HG03135 (cell line): ENCODE results near the gene DNAJC7.

ENCODE experiments used
- ATAC-seq: cut with Tn5 transposase; IDR thresholded peaks from one replicate; pipeline ENCODE4 v1.9.1; 2021; ENCODE audit warnings: mild to moderate bottlenecking, moderate library complexity; ENCODE audit not compliant: unreplicated experiment

The DNAJC7 gene

GRCh38 chr17:41976142-41976768, 41.0 kb downstream of the DNAJC7 start:
- ATAC-seq, result no peak

- no peak for ATAC-seq
Measured at GRCh38 chr17:41975099-41976083, 41.8 kb downstream of the DNAJC7 start.

- ATAC-seq, result no peak
Measured at GRCh38 chr17:41974658-41975057, 42.6 kb downstream of the DNAJC7 start.

- ATAC-seq, result no peak
Measured at GRCh38 chr17:41974031-41974430, 43.2 kb downstream of the DNAJC7 start.

GRCh38 chr17:41973408-41973811, 43.8 kb downstream of the DNAJC7 start:
- no peak for ATAC-seq

- no peak for ATAC-seq
Measured at GRCh38 chr17:41972571-41973407, 44.5 kb downstream of the DNAJC7 start.

- ATAC-seq, result no peak
Measured at GRCh38 chr17:41971721-41972523, 45.3 kb downstream of the DNAJC7 start.

- no peak for ATAC-seq
Measured at GRCh38 chr17:41970901-41971331, 46.3 kb downstream of the DNAJC7 start.

GRCh38 chr17:41968676-41969075, 48.6 kb downstream of the DNAJC7 start:
- no peak for ATAC-seq

GRCh38 chr17:41967921-41968578, 49.2 kb downstream of the DNAJC7 start:
- ATAC-seq, result no peak

- peak; percentile 13 for ATAC-seq
Measured at GRCh38 chr17:41967141-41967920, 49.9 kb downstream of the DNAJC7 start.

- peak; percentile 64 for ATAC-seq
Measured at GRCh38 chr17:41966463-41967140, 50.6 kb downstream of the DNAJC7 start, which contains the start of gene CNP. TSS of gene CNP (plus strand) at chr17:41966795. CDS start at chr17:41966885, 90 bp downstream.

GRCh38 chr17:41965694-41966462, 51.4 kb downstream of the DNAJC7 start:
- no peak for ATAC-seq

GRCh38 chr17:41962768-41963434, 54.3 kb downstream of the DNAJC7 start:
- ATAC-seq, result no peak

GRCh38 chr17:41962111-41962510, 55.1 kb downstream of the DNAJC7 start:
- no peak for ATAC-seq

GRCh38 chr17:41959336-41960095, 57.7 kb downstream of the DNAJC7 start:
- ATAC-seq, result no peak
